Smooth muscle cell (in vitro differentiated cells): ENCODE data around the gene OGA. TPM values are rescaled to one million over a fixed set of nuclear protein-coding genes. Genes with fewer than 3 reads are reported as not detected.

Source experiments
- polyA plus RNA-seq: library from polyadenylated mRNA; unstranded; fragments of >200 nt; fragmentation: Nextera tagmentation; extraction: Ambion mirVana; gene quantifications from 2 replicates; pipeline ENCODE4 v1.2.1, GENCODE V29; 2016
- total RNA-seq: library from RNA; depleted of rRNA; stranded (reverse); fragments of >200 nt; gene quantifications from 2 replicates; pipeline ENCODE4 v1.2.3, GENCODE V29; 2014

The OGA gene
- total and polyA plus RNA-seq, 2 experiments from 2014 or later = 54.8 to 98.6 TPM

Other genes starting within 250 kb of the OGA start
- 9.9 and 14.6 TPM in 2 replicates for gene POLL, start 230.2 kb downstream of the OGA start, total RNA-seq
- 15.1 and 18.1 TPM in 2 replicates for gene POLL, start 230.2 kb downstream of the OGA start, polyA plus RNA-seq
- 94.4 and 150 TPM in 2 replicates for gene DPCD, start 230.1 kb downstream of the OGA start, total RNA-seq
- gene DPCD, start 230.1 kb downstream of the OGA start, polyA plus RNA-seq = 106 and 116 TPM in 2 replicates
- gene FBXW4, start 123.3 kb downstream of the OGA start, total RNA-seq = 12.0 and 12.1 TPM in 2 replicates
- gene FBXW4, start 123.3 kb downstream of the OGA start, polyA plus RNA-seq = 7.2 and 11.7 TPM in 2 replicates
- not detected in 2 replicates for gene FGF8, start 42.3 kb downstream of the OGA start, total RNA-seq
- gene FGF8, start 42.3 kb downstream of the OGA start, polyA plus RNA-seq = not detected in 2 replicates
- 65.0 and 82.0 TPM in 2 replicates for gene NPM3, start 35.0 kb downstream of the OGA start, total RNA-seq
- 10.2 and 10.5 TPM in 2 replicates for gene NPM3, start 35.0 kb downstream of the OGA start, polyA plus RNA-seq
- gene KCNIP2, start 25.4 kb upstream of the OGA start, total RNA-seq = 1.3 and 3.9 TPM in 2 replicates
- 0.70 and 0.87 TPM in 2 replicates for gene KCNIP2, start 25.4 kb upstream of the OGA start, polyA plus RNA-seq
- gene ARMH3, start 237.7 kb upstream of the OGA start, total RNA-seq = 6.5 and 7.6 TPM in 2 replicates
- gene ARMH3, start 237.7 kb upstream of the OGA start, polyA plus RNA-seq = 10.8 and 12.4 TPM in 2 replicates
- gene HPS6, start 246.9 kb upstream of the OGA start, total RNA-seq = 11.9 and 13.8 TPM in 2 replicates
- 14.3 and 15.6 TPM in 2 replicates for gene HPS6, start 246.9 kb upstream of the OGA start, polyA plus RNA-seq